ENCODE results near the gene RASGRP4. TPM values are rescaled to one million over a fixed set of nuclear protein-coding genes. Genes with fewer than 3 reads are reported as not detected.
"Not testable (repeated sequence)": the region's sequence is repeated elsewhere in the genome, so short reads cannot be mapped to it uniquely, and the experiment has no call there.

Gene RASGRP4
- total RNA-seq, 1 donor, result not detected

DNA sequence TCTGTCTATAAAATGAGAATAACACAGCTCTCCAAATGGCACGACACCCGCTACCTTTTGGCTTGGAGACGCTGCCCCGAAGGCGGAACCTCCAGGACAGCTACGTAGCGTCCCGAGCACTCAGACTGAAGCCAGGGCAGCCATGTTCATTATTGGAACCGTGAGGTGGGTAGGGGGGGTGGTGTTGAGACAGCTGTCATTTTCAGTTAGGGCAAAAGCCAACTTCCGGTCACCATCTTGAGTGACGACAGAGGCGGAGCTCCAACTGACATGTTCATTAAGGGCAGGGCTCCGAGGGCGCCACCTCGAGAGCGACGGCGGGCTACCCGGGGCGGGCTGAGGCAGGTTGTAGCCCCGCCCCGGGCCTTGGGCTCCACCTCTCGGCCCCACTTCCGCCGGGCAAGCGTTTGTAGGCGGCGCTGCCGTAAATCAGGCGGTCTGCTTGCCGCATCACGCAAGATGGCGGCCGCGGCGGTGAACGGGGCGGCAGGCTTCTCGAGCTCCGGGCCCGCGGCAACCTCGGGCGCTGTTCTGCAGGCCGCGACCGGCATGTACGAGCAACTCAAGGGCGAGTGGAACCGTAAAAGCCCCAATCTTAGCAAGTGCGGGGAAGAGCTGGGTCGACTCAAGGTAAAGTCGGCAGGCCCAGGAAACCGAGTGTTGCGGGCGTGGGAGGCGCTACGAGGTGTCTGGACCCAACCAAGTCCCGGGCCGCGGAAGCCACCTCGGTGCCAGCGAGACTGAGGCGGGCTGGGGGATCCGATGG lies 51.5 kb downstream of the RASGRP4 start, which contains the start of gene PSMD8:
Gene PSMD8, plus strand, starts transcription at position 240 of the 766 bp plus-strand sequence. Its CDS starts 31 bp downstream, at position 271.
- DNase-seq (ENCODE audit: low read depth), result peak; percentile 98
- TF ChIP-seq, protein P1, sequence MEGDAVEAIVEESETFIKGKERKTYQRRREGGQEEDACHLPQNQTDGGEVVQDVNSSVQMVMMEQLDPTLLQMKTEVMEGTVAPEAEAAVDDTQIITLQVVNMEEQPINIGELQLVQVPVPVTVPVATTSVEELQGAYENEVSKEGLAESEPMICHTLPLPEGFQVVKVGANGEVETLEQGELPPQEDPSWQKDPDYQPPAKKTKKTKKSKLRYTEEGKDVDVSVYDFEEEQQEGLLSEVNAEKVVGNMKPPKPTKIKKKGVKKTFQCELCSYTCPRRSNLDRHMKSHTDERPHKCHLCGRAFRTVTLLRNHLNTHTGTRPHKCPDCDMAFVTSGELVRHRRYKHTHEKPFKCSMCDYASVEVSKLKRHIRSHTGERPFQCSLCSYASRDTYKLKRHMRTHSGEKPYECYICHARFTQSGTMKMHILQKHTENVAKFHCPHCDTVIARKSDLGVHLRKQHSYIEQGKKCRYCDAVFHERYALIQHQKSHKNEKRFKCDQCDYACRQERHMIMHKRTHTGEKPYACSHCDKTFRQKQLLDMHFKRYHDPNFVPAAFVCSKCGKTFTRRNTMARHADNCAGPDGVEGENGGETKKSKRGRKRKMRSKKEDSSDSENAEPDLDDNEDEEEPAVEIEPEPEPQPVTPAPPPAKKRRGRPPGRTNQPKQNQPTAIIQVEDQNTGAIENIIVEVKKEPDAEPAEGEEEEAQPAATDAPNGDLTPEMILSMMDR (IDR thresholded peaks at IDR 0.05; ENCODE audit: insufficient read depth, low read depth, low read length), result peak; percentile 20
- peak within 1 kb of the TSS; percentile 94 for H3K4me3 ChIP-seq (ENCODE audit: low read depth, low read length)

DNA sequence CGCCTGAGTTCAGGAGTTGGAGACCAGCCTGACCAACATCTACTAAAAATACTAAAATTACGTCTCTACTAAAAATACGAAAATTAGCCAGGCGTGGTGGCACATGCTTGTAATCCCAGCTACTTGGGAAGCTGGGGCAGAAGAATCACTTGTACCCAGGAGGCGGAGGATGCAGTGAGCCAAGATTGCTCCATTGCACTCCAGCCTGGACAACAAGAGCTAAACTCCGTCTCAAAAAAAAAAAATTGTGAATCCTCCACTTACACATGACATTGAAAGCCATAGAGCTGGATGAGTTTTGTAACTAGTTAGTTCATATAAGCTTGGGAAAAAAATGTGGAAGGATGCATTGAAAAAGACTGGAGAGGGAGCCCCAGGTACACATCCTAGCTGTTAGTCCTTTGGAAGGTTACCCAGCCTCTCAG lies 52.1 kb downstream of the RASGRP4 start:
- TF ChIP-seq, protein P1 (IDR thresholded peaks at IDR 0.05; ENCODE audit: insufficient read depth, low read depth, low read length), result no peak
- no peak for DNase-seq (ENCODE audit: low read depth)
- H3K4me3 ChIP-seq (ENCODE audit: low read depth, low read length), result peak overlapping the region; percentile 94

- TF ChIP-seq, protein P1 (IDR thresholded peaks at IDR 0.05; ENCODE audit: insufficient read depth, low read depth, low read length), result no peak
- H3K4me3 ChIP-seq (ENCODE audit: low read depth, low read length), result no peak overlapping the region
- DNase-seq (ENCODE audit: low read depth), result no peak
Observed at GRCh38 chr19:38371081-38371480, 54.9 kb downstream of the RASGRP4 start.

GRCh38 chr19:38370299-38370698 lies 55.7 kb downstream of the RASGRP4 start:
- H3K4me3 ChIP-seq (ENCODE audit: low read depth, low read length), result no peak overlapping the region
- DNase-seq (ENCODE audit: low read depth), result no peak
- TF ChIP-seq, protein P1 (IDR thresholded peaks at IDR 0.05; ENCODE audit: insufficient read depth, low read depth, low read length), result no peak

GRCh38 chr19:38369584-38369983 lies 56.4 kb downstream of the RASGRP4 start:
- TF ChIP-seq, protein P1 (IDR thresholded peaks at IDR 0.05; ENCODE audit: insufficient read depth, low read depth, low read length), result no peak
- no peak overlapping the region for H3K4me3 ChIP-seq (ENCODE audit: low read depth, low read length)
- DNase-seq (ENCODE audit: low read depth), result no peak

DNA sequence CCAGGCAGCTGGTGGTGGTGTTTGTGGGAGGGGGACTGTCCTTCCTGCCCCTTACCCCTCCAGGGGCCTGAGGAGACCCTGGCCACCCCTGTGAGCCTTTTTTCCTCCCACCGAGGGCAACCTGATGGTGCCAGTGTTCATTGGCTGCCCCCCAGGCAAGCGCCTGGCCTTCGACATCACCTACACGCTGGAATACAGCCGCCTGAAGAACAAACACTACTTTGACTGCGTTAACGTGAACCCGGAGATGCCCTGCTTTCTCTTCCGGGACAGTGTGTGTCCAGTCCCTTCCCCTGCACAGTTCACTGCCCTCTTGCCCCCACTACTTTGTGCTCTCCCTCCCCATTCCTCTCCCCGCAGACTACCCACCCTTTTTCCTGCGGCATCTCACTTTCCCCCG lies 59.0 kb downstream of the RASGRP4 start:
- no peak for DNase-seq (ENCODE audit: low read depth)
- no peak overlapping the region for H3K4me3 ChIP-seq (ENCODE audit: low read depth, low read length)
- TF ChIP-seq, protein P1 (IDR thresholded peaks at IDR 0.05; ENCODE audit: insufficient read depth, low read depth, low read length), result no peak

DNA sequence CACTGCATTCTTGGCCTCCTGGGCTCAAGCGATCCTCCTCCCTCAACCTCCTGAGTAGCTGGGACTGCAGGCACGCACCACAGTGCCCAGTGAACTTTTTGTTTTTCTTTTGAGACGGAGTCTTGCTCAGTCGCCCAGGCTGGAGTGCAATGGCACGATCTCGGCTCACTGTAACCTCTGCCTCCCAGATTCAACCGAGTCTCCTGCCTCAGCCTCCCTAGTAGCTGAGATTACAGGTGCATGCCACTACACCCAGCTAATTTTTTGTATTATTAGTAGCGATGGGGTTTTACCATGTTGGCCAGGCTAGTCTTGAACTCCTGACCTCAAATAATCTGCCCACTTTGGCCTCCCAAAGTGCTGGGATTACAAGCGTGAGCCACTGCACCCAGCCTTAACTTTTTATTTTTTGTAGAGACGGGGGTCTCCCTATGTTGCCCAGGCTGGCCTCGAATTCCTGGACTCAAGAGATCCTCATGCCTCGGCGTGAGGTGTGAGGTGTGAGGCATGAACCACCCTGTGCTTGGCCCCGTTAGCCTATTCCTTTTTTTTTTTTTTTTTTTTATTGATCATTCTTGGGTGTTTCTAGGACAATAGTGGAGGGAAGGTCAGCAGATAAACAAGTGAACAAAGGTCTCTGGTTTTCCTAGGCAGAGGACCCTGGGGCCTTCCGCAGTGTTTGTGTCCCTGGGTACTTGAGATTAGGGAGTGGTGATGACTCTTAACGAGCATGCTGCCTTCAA lies 62.9 kb downstream of the RASGRP4 start:
- peak overlapping the region; percentile 73 for H3K4me3 ChIP-seq (ENCODE audit: low read depth, low read length)

More for the DNA sequence above, 62.9 kb downstream of the RASGRP4 start:
- not testable (repeated sequence) for DNase-seq (ENCODE audit: low read depth)

Data from fibroblast of villous mesenchyme (primary cell).